IPS DF 4.7 (cell line): Measurements from ENCODE around the gene CELSR2.
A peak's percentile ranks its signal among the peaks of the same experiment; 100 is the strongest.
"Not testable (repeated sequence)": the region's sequence is repeated elsewhere in the genome, so short reads cannot be mapped to it uniquely, and the experiment has no call there.

Source experiments
- DNase-seq: peaks from one replicate; pipeline ENCODE4 v3.0.0-alpha.2; 2013; ENCODE audit warnings: low spot score; ENCODE audit errors: extremely low read depth

CELSR2 gene

GRCh38 chr1:109248797-109249629 lies at the start of gene CELSR2:
TSS of gene CELSR2 (plus strand) at chr1:109249539. CDS start at chr1:109250080, 541 bp downstream.
- no peak for DNase-seq

GRCh38 chr1:109199710-109200109 lies 49.6 kb upstream of the CELSR2 start:
- no peak for DNase-seq

- no peak for DNase-seq
These were observed 48.1 kb upstream of the CELSR2 start for GRCh38 chr1:109201123-109201703.

GRCh38 chr1:109204484-109204883 lies 44.9 kb upstream of the CELSR2 start:
- no peak for DNase-seq

- no peak for DNase-seq
These were observed 43.0 kb upstream of the CELSR2 start for GRCh38 chr1:109206339-109206738.

DNA sequence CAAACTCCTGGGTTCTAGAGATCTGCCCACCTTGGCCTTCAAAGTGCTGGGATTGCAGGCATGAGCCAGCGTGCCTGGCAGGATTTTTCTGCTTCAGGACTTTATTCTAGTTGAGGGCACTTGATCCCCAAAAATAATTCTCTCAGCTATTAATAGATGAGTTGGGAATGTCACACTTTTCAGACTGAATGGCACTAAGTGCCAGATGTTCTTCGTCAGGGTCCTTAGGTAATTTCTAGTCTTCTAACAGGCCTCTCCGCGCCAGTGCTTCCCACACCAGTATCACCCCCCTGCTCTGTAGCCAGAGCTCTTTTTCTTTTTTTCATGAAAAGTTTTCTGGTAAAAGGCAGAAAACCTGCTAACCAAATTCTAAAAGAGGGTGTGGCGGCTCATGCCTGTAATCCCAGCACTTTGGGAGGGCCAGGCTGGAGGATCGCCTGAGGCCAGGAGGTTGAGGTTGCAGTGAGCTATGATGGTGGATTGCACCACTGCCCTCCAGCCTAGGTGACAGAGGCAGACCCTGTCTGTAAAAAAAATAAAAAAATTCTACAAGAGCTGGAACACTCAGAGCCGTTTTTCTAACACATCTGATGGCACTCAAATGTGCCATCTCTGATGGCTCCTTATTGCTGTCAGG lies 41.8 kb upstream of the CELSR2 start:
- no peak for DNase-seq

DNA sequence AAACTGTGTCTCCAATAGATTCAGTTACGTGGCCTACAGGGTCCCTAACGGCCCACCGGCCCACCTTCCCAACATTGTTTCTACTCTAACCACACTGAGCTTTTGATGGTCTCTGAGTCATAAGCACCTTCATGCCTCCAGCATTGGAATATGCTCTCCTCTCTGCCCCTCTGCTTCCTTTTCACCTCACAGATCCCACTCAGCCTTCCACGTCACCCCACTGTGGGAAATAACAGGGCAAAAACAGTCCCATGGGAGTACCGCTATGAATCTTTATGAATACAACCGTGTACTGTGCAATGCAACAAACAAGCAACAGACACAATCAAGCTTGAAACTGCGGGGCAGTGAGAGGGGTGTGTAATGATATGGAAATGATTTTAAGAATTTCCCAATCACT lies 40.9 kb upstream of the CELSR2 start:
- no peak for DNase-seq

DNA sequence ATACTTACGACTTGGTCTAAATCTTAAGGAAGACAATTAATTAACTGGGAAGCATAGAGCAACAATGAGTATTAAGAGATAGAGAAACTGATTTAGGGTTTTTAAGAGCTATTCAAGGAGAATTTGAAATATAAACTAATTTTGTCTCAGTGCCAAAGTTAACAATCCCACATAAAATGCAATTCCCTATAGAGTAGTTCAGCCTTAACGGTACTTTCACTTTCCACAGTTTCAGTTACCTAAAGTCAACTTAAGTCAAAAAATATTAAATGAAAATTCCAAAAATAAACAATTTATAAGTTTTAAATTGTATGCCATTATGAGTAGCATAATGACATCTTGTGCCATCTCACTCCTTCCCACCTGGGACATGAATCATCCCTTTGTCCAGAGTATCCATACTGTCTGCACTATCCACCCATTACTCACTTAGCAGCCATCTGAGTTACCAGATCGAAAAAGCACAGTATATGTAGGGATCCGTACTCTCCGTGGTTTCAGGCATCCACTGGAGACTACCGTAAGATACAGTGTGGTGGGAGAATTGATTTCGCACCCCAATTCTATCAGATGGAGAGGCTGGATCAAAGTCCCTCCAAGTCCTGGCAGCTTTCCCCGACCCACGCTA lies 40.4 kb upstream of the CELSR2 start:
- no peak for DNase-seq

DNA sequence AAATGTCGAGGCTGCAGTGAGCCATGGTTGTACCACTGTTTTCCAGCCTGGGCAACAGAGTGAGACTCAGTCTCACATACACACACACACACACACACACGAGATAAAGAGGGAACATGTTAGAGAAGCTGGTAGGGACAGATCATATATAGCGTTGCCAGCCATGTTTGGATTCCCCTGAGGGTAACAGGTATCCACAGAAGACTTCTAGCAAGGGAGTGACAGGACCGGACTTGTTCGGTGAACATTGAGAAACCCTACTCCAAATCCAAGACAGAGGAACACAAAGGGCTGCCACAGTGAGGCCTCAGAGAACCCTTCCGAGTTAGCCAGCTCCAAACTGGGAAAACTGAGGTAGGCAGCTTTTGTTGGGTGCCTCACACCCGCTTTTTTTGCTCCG lies 39.3 kb upstream of the CELSR2 start:
- DNase-seq = no peak

DNA sequence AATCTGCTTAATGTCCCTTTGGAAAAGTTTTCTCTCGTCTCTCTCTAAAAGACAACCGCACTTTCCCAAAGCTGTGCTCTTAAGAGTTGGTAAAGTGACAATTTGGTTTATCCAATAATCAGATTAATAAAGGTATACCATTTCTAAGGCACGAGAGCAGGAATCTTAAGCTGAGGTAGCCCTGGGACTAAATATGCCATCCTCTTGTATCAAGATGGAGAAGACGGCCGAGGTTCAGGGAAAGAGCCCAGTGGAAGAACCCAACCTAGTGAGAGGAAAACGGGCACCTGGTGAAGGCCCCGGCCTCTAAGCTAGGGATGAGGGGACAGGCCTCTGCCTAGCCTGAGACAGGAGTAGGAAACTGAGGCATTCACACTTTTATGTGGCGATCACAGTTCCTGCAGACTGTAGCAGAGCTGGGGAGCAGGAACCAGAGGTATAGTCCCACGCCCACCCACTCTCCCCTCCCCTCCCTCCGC lies 36.0 kb upstream of the CELSR2 start:
- DNase-seq = no peak

DNA sequence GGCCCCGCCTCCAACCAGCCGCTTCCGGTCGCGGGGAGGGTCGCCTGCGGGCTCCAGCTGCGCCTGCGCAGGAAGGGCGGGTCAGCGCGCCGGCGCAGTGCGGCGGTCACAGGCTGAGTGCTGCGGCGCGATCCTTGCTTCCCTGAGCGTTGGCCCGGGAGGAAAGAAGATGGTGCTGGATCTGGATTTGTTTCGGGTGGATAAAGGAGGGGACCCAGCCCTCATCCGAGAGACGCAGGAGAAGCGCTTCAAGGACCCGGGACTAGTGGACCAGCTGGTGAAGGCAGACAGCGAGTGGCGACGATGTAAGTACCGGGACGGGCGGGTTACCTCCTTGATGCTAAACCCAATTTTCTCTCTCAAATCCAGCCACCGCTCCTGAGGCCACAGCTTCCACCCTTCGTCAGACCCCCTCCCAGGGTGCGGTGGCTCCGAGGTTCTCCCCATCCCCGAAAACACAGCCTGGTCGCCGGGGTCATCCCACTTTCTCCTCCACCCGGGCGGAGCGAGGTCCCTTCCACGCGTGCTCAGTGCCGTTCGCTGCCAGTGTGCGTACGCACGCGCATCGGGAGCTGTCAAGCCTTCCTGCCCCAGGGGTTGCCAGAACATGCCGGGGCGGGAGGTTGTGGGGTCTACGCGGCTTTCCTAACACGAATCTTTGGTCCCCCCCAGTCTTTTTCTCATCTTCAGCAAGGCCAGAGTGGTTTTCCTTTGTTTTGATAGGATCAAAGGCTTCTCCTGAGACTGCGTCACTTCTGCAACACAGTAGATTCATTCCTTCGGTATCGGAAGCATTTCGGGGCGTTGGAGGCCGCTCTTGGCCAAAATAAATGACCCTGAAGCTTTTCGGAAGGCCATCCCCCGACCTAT lies 35.3 kb upstream of the CELSR2 start, which contains the start of gene SARS1:
SARS1 (plus strand) TSS at position 95 of the 870 bp plus-strand sequence; CDS start at position 170, 75 bp downstream.
- no peak for DNase-seq

- DNase-seq = no peak
These were observed 34.4 kb upstream of the CELSR2 start for GRCh38 chr1:109214695-109215623.

DNA sequence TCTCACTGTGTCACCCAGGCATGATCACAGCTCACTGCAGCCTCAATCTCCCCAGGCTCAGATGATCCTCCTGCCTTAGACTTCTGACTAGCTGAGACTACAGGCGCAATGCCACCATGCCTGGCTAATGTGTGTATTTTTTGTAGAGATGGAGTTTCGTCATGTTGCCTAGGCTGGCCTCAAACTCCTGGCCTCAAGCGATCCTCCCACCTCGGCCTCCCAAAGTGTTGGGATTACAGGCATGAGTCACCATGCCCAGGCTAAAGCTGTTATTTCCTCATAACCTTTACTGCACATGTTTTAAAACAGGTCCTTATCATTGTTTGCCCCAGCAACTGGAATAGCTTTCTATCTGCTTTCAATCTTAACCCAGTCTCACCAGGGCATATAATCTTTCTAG lies 32.7 kb upstream of the CELSR2 start:
- DNase-seq = no peak

- DNase-seq = no peak
These were observed 30.8 kb upstream of the CELSR2 start for GRCh38 chr1:109218516-109218915.

DNA sequence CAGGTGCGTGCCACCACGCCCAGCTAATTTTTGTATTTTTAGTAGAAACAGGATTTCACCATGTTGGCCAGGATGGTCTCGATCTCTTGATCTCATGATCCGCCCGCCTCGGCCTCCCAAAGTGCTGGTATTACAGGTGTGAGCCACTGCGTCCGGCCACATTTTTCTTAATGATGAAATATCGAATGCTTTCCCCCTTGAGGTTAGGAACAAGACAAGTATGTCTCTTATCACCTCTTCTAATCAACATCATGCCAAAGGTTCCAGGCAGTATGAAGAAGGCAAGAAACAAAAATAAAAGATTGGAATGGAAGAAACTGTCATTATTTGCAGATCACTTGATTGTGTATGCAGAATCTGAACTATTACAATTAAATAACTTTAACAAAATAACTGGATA lies 28.1 kb upstream of the CELSR2 start:
- DNase-seq = not testable (repeated sequence)

- DNase-seq = no peak
These were observed 24.0 kb upstream of the CELSR2 start for GRCh38 chr1:109225308-109225707.

- no peak for DNase-seq
These were observed 23.5 kb upstream of the CELSR2 start for GRCh38 chr1:109225711-109226445.

DNA sequence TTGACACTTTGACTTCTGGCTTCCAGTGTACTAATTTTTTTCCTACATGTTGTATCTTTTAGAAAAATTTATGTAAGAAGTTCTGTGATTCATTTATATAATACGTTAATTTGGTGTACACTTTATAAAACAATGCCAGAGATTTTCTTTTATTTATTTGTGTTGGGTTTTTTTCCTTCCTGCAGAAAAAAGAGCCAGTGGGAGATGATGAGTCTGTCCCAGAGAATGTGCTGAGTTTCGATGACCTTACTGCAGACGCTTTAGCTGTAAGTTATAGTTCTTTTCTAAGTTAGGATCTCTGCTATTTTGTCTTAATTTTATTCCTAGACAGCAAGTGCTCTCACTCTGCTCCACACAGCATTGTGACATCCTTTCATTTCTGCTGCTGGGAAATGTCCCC lies 21.2 kb upstream of the CELSR2 start:
- no peak for DNase-seq

DNA sequence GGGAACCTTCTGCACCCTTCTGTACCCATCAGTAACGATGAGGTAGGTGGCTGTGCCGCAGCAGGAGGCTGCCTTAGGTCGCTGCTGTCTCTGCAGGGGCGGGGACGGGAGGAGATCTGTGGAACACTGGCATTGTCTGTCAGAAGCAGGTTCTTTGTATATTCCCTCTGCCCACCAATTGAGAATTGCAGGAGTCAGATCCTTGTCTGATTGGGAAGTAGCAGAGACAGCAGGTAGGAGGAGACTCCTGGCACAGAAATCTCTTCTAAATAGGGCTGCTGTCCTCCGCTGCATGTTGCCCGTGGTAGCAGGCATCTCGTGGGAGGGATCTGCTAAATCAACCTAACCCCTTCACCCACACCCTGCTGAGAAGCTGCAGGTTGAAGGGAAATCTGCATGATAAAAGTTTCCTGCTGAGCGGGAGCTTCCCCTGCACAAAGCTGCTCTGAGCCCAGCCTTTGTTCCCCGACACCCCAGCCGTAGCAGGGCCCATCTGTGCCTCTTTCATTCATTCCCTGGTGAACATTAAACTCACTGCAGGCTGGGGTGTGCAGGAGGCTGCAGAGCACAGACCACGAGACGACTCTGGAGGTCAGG lies 19.7 kb upstream of the CELSR2 start:
- peak; percentile 100 for DNase-seq
